Gastroesophageal sphincter (tissue), 3 donors: ENCODE data around the gene SENP8.

Experiments
- EP300 ChIP-seq: sonication (generic); formaldehyde crosslinking; IDR thresholded peaks from one replicate; pipeline ENCODE4 v1.6.1; 2017; ENCODE audit warnings: antibody characterized with exemption, mild to moderate bottlenecking
- POLR2A ChIP-seq, 2 donors: fragments of 450-650 bp; IDR thresholded peaks; one replicate each; pipeline ENCODE4 v1.6.1; 2017; ENCODE audit warnings: antibody characterized with exemption in 2 of 2, mild to moderate bottlenecking in 2 of 2, moderate library complexity in 1 of 2
- POLR2AphosphoS5 ChIP-seq: sonication (generic); formaldehyde crosslinking; IDR thresholded peaks from one replicate; pipeline ENCODE4 v1.6.1; 2017; ENCODE audit warnings: antibody characterized with exemption
- TF ChIP-seq, protein P1 (sequence below), 4 experiments: fragments of 200-600 bp in 2 of 4; fragments of 450-650 bp in 2 of 4; sonication (generic) in 1 of 4; IDR thresholded peaks; one replicate each; pipeline ENCODE4 v1.5.1; 2017 to 2019; ENCODE audit warnings: antibody characterized with exemption in 4 of 4, mild to moderate bottlenecking in 2 of 4, moderate library complexity in 2 of 4

DNA sequence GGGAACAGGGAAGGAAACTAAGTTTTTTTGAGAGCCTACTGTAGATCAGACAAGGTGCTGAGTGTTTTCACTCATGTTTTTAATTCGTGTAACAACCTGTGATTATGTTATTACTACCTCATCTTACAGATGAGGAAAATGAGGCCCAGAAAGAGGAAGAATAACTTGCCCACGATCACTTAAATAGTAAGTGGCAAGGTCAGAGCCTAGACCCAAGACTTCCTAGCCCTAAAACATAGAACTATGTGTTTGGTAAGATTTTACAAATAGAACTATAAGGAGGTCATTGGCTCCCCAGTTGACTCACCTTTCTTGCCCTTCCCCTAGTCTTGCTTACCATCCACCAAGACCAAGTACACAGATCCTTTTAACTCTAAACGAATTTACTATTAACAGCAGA, 13.7 kb downstream of the SENP8 start:
- TF ChIP-seq, protein P1, sequence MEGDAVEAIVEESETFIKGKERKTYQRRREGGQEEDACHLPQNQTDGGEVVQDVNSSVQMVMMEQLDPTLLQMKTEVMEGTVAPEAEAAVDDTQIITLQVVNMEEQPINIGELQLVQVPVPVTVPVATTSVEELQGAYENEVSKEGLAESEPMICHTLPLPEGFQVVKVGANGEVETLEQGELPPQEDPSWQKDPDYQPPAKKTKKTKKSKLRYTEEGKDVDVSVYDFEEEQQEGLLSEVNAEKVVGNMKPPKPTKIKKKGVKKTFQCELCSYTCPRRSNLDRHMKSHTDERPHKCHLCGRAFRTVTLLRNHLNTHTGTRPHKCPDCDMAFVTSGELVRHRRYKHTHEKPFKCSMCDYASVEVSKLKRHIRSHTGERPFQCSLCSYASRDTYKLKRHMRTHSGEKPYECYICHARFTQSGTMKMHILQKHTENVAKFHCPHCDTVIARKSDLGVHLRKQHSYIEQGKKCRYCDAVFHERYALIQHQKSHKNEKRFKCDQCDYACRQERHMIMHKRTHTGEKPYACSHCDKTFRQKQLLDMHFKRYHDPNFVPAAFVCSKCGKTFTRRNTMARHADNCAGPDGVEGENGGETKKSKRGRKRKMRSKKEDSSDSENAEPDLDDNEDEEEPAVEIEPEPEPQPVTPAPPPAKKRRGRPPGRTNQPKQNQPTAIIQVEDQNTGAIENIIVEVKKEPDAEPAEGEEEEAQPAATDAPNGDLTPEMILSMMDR (IDR thresholded peaks at IDR 0.05) = no peak
- no peak for TF ChIP-seq POLR2A (IDR thresholded peaks at IDR 0.05)
- TF ChIP-seq EP300 = no peak
- no peak for TF ChIP-seq POLR2AphosphoS5
